Ureter (tissue), 1 donor: ENCODE measurements around the gene CALM3. TPM values are rescaled to one million over a fixed set of nuclear protein-coding genes. Genes with fewer than 3 reads are reported as not detected.

ENCODE experiments used
- DNase-seq: peaks from one replicate; pipeline ENCODE4 v3.0.0-alpha.2; 2020; ENCODE audit warnings: low spot score
- total RNA-seq: library from RNA; stranded (reverse); gene quantifications from one replicate; pipeline ENCODE4 v1.2.4, GENCODE V29; 2023
- donor health status: DM: yes; HTN: yes; CAD: no.

Gene CALM3
- total RNA-seq, 1 donor from 2014 or later: 253 TPM

DNA sequence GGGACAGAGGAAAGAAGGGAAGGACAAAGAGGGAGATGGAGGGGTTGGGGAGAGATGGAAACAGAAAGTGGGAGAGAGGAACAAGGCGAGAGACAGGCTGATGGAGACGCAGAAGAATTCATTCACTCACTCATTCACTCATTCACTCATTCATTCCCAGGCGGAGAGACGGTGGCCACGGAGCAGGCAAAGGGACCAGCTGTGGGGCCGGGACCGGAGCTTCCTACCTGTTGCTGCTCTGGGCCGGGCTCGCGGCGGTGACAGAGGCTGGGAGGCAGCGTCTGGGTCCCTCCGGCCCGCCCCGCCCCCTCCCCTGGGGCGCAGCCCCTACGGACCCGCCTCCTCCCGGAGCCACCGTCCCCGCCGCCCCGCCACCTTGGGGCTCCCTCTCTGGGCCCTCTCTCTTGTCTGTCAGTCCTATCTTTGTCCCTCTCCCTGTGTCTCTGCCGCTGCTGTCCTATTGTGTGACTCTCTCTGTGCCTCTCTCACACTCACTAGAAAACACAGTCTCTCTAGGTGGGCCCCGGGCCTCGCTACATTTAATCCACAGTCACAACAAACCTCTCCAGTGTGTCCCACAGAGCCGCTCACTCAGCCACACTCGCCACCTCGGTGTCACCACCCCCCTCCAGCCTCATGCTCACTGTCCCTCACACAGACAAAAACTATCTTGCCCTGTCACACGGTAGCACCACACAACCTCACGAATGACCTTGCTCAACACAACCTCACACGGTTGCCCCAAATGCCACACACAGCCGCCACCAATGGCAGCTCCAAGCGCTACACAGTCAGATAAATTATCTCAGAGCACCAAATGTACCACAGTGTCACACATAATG is 35.0 kb downstream of the CALM3 start, which contains the start of gene GNG8:
Gene GNG8, minus strand, starts transcription at position 283 of the 842 bp plus-strand sequence. CDS start 1,520 bp downstream, outside the sequence.
- no peak for DNase-seq

- no peak for DNase-seq
These were observed 36.1 kb downstream of the CALM3 start for GRCh38 chr19:46637224-46637623.

DNA sequence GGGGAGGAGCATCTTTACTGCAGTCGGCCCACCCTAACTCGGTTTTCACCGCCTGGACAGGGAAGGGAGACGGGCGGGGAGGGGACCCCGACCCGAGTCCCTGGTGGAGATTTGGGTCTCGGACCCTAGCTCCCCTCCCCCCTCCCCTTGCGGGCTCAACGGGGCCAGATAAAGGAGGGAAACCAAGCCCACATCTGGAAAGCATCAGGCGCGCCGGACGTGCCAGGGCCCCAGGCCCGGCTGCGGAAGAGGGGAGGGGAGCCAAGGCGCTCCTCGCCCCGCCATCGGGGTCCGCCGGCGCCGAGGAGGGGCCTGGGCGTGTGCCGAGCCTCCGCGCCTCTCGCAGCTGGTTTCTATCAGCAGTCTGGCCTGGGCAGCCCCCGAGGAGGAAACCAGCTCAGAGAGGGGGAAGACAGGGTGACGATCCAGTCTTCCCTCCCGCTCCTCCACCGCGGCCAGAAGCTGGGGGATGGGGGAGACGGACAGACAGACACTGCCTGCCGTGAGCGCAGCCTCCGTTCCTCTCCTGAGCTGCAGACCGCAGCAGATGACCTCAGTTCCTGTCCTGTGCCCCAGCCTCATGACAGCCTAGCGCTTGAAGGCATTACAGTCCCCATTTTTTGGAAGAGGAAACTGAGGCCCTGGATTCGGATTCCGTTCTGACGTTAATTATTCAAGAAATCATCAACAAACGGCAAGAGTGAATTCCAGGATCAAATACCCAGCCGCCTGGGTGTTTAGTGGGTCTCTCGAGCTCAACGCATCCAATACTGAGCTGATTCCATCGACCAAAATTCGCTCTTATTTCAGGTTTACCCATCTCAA is 38.4 kb downstream of the CALM3 start:
- peak; percentile 72 for DNase-seq

- no peak for DNase-seq
These were observed 39.5 kb downstream of the CALM3 start for GRCh38 chr19:46640656-46641055.

DNA sequence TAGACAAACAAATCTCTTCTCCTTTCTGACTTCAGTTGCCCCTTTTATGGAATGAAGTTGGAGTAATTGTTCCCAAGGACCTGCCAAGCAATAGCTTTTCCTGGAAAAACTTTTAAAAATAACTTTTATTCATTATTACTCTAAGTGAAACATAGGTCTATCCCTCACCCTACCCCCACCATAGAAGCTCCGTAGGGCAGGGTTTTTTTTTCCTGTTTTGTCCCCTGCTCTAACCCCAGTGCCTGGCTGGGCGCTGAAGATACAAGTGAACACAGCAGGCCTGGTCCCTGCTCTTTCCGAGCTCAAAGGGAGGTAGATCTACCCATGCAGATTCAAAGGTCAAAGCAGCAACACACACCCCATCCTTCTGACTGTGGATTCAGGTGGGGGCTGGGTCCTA is 43.6 kb downstream of the CALM3 start:
- DNase-seq: no peak

DNA sequence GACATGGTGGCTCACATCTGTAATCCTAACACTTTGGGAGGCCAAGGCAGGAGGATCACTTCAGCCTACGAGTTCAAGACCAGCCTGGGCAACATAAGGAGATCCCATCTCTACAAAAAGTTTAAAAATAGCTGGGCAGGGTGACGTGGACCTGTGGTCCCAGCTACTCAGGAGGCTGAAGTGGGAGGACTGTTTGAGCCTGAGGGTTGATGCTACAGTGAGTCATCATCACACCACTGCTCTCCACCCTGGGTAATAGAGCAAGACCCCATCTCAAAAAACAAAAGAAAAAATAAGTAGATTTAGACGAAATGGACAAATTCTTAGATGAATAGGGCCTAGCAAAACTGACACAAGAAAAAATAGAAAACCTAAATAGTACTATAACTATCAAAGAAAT is 45.3 kb downstream of the CALM3 start:
- no peak for DNase-seq

DNA sequence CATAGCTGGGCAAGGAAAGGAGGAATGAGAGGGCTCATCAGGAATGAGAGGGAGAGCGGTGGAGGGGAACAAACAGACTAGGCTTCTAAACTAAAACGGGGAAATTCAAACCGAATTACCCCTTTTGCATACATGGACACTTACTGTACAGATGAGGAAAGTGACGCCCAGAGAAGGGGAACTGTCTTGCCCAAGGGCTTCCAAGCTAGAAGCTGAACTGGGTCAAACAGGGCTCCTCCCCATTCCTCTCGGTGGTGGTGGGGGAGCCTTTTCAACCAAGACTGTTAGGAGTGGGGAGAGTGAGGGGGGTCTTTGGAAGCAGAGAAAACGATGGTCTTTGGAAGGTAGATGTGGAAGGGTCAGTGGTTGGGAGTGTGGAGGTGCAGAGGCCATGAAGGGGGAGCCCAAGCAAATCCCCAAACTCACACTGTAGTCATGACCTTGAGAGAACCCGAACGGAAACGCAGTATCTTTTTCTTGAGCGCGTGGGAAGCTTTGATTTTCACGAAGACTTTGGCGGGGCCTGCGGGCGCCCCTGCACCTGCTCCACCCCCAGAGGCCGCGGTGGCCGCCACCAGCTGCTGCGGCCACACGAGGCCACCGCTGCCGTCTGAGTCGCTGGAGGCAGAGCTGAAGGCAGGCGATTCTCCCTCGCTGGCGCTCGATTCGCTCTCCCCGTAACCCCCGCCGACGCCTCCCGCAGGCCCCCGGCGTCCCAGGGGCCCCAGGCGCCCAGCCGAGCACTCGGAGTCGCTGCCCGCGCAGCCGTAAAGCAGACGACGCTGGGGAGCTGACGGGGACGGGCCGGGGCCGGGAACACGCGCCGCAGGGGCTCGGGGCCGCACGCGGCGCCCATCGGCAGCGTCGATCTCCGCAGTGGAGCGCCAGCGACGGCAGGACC is 47.2 kb downstream of the CALM3 start:
- DNase-seq: no peak

GRCh38 chr19:46648961-46649960 is 48.1 kb downstream of the CALM3 start:
- DNase-seq: no peak

DNA sequence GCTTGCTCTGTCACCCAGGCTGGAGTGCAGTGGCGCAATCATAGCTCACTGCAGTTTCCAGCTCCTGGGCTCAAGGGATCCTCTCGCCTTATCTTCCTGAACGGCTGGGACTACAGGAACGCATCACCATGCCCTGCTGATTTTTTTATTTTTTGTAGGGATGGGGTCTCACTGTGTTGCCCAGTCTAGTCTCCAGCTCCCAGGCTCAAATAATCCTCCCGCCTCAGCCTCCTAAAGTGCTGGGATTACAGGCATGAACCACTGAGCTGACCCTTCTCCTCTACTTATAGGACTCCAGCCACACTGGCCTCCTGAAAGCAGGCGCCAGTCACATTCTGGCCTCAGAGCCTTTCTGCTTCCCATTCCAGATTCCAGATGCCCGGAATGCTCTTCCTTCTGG is 49.3 kb downstream of the CALM3 start:
- DNase-seq: no peak

DNA sequence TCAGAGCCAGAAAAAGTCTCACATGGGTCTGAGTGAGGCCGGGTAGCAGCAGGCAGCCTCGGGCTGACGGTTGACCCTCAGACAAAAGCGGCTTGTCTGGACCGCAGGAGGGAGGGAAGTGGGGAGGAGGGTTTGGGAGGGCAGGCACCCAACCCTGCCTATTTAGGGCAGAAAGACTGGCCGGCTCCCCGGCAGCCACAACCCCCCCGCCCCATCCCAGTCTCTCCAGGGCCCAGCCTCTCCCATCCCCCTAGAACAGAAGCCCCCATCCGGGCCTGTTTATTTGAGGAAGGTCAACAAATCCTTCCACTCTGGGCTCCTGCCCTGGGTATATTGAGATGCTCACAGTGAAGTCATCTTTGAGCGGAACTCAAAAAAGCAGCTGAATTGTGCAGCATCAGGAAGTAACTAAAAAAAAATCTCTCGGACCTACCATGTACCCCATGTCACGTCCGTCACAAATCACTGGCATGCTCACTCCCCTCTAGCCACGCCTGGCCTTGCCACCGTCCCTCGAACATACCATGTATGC is 53.6 kb downstream of the CALM3 start:
- DNase-seq: no peak

DNA sequence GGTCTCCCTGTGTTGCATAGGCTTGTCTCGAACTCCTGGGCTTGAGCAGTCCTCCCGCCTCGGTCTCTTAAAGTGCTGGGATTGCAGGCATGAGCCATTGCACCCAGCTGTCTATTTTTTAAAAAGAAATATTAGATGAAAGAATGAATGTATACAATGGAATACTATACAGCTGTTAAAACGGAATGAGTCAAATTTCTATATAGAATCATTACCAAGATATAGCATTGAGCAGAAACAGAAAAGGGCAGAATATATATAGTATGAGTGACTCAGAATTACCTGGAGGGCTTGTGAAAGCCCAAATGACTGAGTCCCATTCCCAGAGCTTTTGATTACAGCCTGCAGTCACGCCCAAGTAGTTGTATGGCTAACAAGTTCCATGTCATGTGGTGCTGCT is 55.4 kb downstream of the CALM3 start:
- no peak for DNase-seq

- peak; percentile 62 for DNase-seq
These were observed 58.2 kb downstream of the CALM3 start for GRCh38 chr19:46659151-46660007.

DNA sequence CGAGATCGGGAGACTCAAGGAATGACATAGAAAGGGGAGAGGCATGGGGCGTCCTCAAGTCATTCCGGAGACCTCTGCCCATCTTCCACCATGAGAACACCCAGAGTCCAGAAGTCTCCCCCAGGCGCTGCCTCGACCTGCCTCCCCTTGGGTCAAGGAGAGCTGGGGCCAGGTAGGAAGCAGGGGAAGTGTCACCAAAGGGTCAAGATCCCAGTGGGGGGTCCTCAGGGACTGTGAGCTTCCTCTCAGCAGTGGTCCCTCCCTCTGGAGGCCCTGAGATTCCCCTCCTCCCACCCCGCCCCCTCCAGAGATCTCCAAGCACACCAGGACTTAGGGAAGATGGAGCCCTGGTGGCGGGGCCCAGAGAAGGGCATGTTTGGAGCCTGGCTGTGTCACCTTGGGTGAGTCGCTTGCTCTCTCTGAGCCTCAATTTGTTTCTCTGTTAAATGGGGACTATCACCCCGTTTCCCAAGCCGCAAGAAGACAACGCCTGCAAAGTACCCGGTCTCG is 58.9 kb downstream of the CALM3 start:
- DNase-seq: peak; percentile 57

Other genes starting within 250 kb of the CALM3 start
- gene CCDC8, start 187.8 kb upstream of the CALM3 start, total RNA-seq: 10.7 TPM
- 0.23 TPM for gene PNMA8C, start 172.4 kb upstream of the CALM3 start, total RNA-seq
- 6.4 TPM for gene PNMA8A, start 129.8 kb upstream of the CALM3 start, total RNA-seq
- gene PNMA8B, start 105.5 kb upstream of the CALM3 start, total RNA-seq: 1.1 TPM
- 3.5 TPM for gene PTGIR, start 23.8 kb downstream of the CALM3 start, total RNA-seq
- not detected for gene GNG8, start 34.9 kb downstream of the CALM3 start, total RNA-seq
- 25.6 TPM for gene DACT3, start 59.9 kb downstream of the CALM3 start, total RNA-seq
- gene PRKD2, start 115.8 kb downstream of the CALM3 start, total RNA-seq: 57.1 TPM
- 20.6 TPM for gene FKRP, start 144.7 kb downstream of the CALM3 start, total RNA-seq
- gene STRN4, start 145.1 kb downstream of the CALM3 start, total RNA-seq: 67.6 TPM
- gene SLC1A5, start 187.3 kb downstream of the CALM3 start, total RNA-seq: 344 TPM
- 73.7 TPM for gene AP2S1, start 249.5 kb downstream of the CALM3 start, total RNA-seq